ENCODE measurements around the gene TFB1M. TPM values are rescaled to one million over a fixed set of nuclear protein-coding genes. Genes with fewer than 3 reads are reported as not detected.

The TFB1M gene
- total RNA-seq, 2 experiments from 2014 or later = 48.5 to 54.9 TPM

- Mint-ChIP-seq H3K36me3 (no peaks in the 10 kb centered on the region), H3K4me3 (no peak overlapping the region), H3K9me3 (no peaks in the 10 kb centered on the region), H3K27me3 (peaks cover 11% of the 10 kb centered on the region), H3K27ac (no peak overlapping the region), H3K4me1 (no peaks in the 10 kb centered on the region)
- DNase-seq = no peak
Measured at GRCh38 chr6:155212106-155212505, 102.2 kb downstream of the TFB1M start.

GRCh38 chr6:155207223-155207622 is 107.1 kb downstream of the TFB1M start:
- H3K4me1 Mint-ChIP-seq = no peaks in the 10 kb centered on the region
- no peaks in the 10 kb centered on the region for H3K9me3 Mint-ChIP-seq
- H3K4me3 Mint-ChIP-seq = no peak overlapping the region
- H3K27ac Mint-ChIP-seq = no peak overlapping the region
- no peak for DNase-seq
- no peaks in the 10 kb centered on the region for H3K36me3 Mint-ChIP-seq
- peaks cover 6% of the 10 kb centered on the region for H3K27me3 Mint-ChIP-seq

Other genes starting within 250 kb of the TFB1M start
- gene CLDN20, start 50.5 kb downstream of the TFB1M start, total RNA-seq = not detected
- gene NOX3, start 141.4 kb upstream of the TFB1M start, total RNA-seq = not detected